Measurements from ENCODE around the gene SRGAP3.

Gene SRGAP3

GRCh38 chr3:8942746-8943488 lies 306.5 kb downstream of the SRGAP3 start:
- Histone ChIP-seq H3K27ac (ENCODE audit: low read length) (no peak overlapping the region), H3K36me3 (ENCODE audit: control insufficient read depth in 1 of 2, insufficient read depth in 2 of 2, low read length in 2 of 2) (peaks cover 12 to 34% of the 10 kb centered on the region in 2 donors), H3K4me1 (ENCODE audit: control insufficient read depth in 1 of 2, insufficient read depth in 2 of 2, low read length in 2 of 2) (no peaks in the 10 kb centered on the region), H3K9me3 (ENCODE audit: control insufficient read depth in 1 of 2, low read length in 2 of 2) (peaks cover 0 to 9% of the 10 kb centered on the region in 2 donors), H3K4me3 (ENCODE audit: low read depth in 1 of 2, low read length in 2 of 2) (no peak overlapping the region), H3K27me3 (ENCODE audit: low read depth, low read length) (no peaks in the 10 kb centered on the region)

DNA sequence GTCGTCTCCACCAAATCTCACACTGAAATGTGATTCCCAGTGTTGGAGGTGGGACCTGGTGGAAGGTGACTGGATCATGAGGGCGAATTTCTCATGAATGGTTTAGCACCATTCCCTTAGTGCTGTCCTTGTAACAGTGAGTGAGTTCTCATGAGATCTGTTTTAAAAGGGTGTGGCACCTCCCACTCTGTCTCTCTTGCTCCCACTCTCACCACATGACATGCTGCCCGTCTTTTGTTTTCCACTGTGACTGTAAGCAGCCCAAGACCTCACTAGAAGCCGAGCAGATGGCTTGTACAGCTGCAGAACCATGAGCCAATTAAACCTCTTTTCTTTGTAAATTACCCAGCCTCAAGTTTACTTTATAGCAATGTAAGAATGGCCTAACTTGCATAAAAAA lies 307.3 kb downstream of the SRGAP3 start:
- Histone ChIP-seq H3K27ac (ENCODE audit: low read length) (no peak overlapping the region), H3K9me3 (ENCODE audit: control insufficient read depth in 1 of 2, low read length in 2 of 2) (peaks cover 0 to 9% of the 10 kb centered on the region in 2 donors), H3K27me3 (ENCODE audit: low read depth, low read length) (no peaks in the 10 kb centered on the region), H3K36me3 (ENCODE audit: control insufficient read depth in 1 of 2, insufficient read depth in 2 of 2, low read length in 2 of 2) (peaks cover 12 to 34% of the 10 kb centered on the region in 2 donors), H3K4me3 (ENCODE audit: low read depth in 1 of 2, low read length in 2 of 2) (no peak overlapping the region), H3K4me1 (ENCODE audit: control insufficient read depth in 1 of 2, insufficient read depth in 2 of 2, low read length in 2 of 2) (no peaks in the 10 kb centered on the region)

DNA sequence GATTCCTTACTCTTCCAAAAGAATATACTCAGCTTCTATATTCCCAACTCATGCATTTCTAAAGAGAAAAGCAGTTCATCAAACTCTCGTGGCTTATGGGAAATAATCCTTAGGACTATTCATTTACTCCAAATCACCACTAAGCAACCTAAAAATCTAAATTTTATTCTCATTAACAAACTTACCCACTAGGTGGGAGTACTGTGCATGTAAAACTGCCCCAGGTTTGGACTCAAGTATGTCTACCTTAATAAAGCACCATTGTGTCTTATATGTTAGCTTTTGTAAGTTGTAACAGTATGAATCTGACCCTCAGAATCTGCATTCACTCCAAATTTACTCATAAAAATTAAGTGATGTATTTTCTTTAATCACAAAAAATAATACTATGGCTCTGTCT lies 311.4 kb downstream of the SRGAP3 start:
- Histone ChIP-seq H3K4me3 (ENCODE audit: low read depth in 1 of 2, low read length in 2 of 2) (no peak overlapping the region), H3K9me3 (ENCODE audit: control insufficient read depth in 1 of 2, low read length in 2 of 2) (peaks cover 0 to 4% of the 10 kb centered on the region in 2 donors), H3K36me3 (ENCODE audit: control insufficient read depth in 1 of 2, insufficient read depth in 2 of 2, low read length in 2 of 2) (peaks cover 12 to 20% of the 10 kb centered on the region in 2 donors), H3K4me1 (ENCODE audit: control insufficient read depth in 1 of 2, insufficient read depth in 2 of 2, low read length in 2 of 2) (no peaks in the 10 kb centered on the region), H3K27me3 (ENCODE audit: low read depth, low read length) (no peaks in the 10 kb centered on the region), H3K27ac (ENCODE audit: low read length) (no peak overlapping the region)

GRCh38 chr3:8937064-8938020 lies 312.1 kb downstream of the SRGAP3 start:
- H3K36me3 ChIP-seq (ENCODE audit: control insufficient read depth in 1 of 2, insufficient read depth in 2 of 2, low read length in 2 of 2): peaks cover 12 to 18% of the 10 kb centered on the region in 2 donors
- no peaks in the 10 kb centered on the region for H3K4me1 ChIP-seq (ENCODE audit: control insufficient read depth in 1 of 2, insufficient read depth in 2 of 2, low read length in 2 of 2)
- H3K27ac ChIP-seq (ENCODE audit: low read length): no peak overlapping the region
- H3K4me3 ChIP-seq (ENCODE audit: low read depth in 1 of 2, low read length in 2 of 2): no peak overlapping the region
- no peaks in the 10 kb centered on the region for H3K27me3 ChIP-seq (ENCODE audit: low read depth, low read length)
- H3K9me3 ChIP-seq (ENCODE audit: control insufficient read depth in 1 of 2, low read length in 2 of 2): no peaks in the 10 kb centered on the region

DNA sequence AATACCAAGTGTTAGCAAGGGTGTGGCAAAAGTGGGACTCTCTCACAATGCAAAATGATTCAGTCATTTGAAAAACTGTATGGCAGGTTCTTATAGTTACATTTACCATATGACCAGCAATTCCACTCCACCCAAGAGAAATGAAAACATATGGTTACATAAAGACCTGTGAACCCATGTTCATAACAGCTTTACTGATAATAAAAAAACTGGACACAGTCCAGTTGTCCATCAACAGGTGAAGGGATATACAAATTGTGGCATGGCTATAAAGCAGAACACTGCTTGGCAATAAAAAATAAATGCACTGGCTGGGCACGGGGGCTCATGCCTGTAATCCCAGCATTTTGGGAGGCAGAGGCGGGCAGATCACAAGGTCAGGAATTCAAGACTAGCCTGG lies 316.9 kb downstream of the SRGAP3 start:
- no peak overlapping the region for H3K27ac ChIP-seq (ENCODE audit: low read length)
- no peaks in the 10 kb centered on the region for H3K27me3 ChIP-seq (ENCODE audit: low read depth, low read length)
- no peaks in the 10 kb centered on the region for H3K36me3 ChIP-seq (ENCODE audit: control insufficient read depth in 1 of 2, insufficient read depth in 2 of 2, low read length in 2 of 2)
- no peaks in the 10 kb centered on the region for H3K9me3 ChIP-seq (ENCODE audit: control insufficient read depth in 1 of 2, low read length in 2 of 2)
- no peak overlapping the region for H3K4me3 ChIP-seq (ENCODE audit: low read depth in 1 of 2, low read length in 2 of 2)
- no peaks in the 10 kb centered on the region for H3K4me1 ChIP-seq (ENCODE audit: control insufficient read depth in 1 of 2, insufficient read depth in 2 of 2, low read length in 2 of 2)

DNA sequence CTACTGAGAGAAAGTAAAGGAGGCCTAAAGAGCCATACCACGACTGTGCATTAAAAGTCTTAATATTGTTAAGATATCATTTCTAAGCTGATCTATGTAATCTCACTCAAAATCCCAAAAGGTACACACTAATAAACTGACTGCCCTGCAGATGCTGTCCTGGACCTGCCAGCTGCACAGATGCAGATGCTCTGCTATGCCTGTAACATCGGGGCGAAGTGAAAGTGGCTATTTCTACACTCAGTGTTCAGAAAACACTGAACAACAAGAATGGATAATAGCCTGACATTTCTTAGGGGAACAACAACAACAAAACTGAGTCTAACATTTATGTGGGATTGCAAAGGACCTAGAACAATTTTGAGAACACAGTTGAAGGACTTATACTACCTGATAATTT lies 318.1 kb downstream of the SRGAP3 start:
- no peak overlapping the region for H3K4me3 ChIP-seq (ENCODE audit: low read depth in 1 of 2, low read length in 2 of 2)
- H3K27me3 ChIP-seq (ENCODE audit: low read depth, low read length): no peaks in the 10 kb centered on the region
- no peaks in the 10 kb centered on the region for H3K36me3 ChIP-seq (ENCODE audit: control insufficient read depth in 1 of 2, insufficient read depth in 2 of 2, low read length in 2 of 2)
- no peaks in the 10 kb centered on the region for H3K9me3 ChIP-seq (ENCODE audit: control insufficient read depth in 1 of 2, low read length in 2 of 2)
- H3K4me1 ChIP-seq (ENCODE audit: control insufficient read depth in 1 of 2, insufficient read depth in 2 of 2, low read length in 2 of 2): no peaks in the 10 kb centered on the region
- H3K27ac ChIP-seq (ENCODE audit: low read length): no peak overlapping the region

All from muscle layer of duodenum (tissue), 2 donors.